Spleen (tissue), 11 donors: ENCODE data around the gene SYNDIG1. TPM values are rescaled to one million over a fixed set of nuclear protein-coding genes. Genes with fewer than 3 reads are reported as not detected.
A peak's percentile ranks its signal among the peaks of the same experiment; 100 is the strongest.

Experiments used
- DNase-seq: peaks from one replicate; pipeline ENCODE4 v3.0.0-alpha.2; 2020
- H3K27ac ChIP-seq, 8 donors: fragments of 200-600 bp; sonication (generic) in 7 of 8; 1 replicate in 4 of 8; 2 replicates in 4 of 8; pipeline versions ENCODE4 v1.5.0 to v1.8.0; 2016 to 2021; ENCODE audit warnings: inconsistent platforms in 4 of 8, mild to moderate bottlenecking in 4 of 8, moderate library complexity in 1 of 8
- H3K27me3 ChIP-seq, 7 donors: fragments of 200-600 bp; sonication (generic) in 6 of 7; replicated peaks in 1 of 7; 1 replicate in 4 of 7; 2 replicates in 3 of 7; pipeline versions ENCODE4 v1.5.0 to v1.8.0; 2016 to 2021; ENCODE audit warnings: inconsistent platforms in 3 of 7, mild to moderate bottlenecking in 1 of 7
- H3K36me3 ChIP-seq, 6 donors: fragments of 200-600 bp; sonication (generic) in 5 of 6; 1 replicate in 4 of 6; 2 replicates in 2 of 6; pipeline versions ENCODE4 v1.5.0 to v1.8.0; 2016 to 2021; ENCODE audit warnings: inconsistent platforms in 2 of 6
- H3K4me1 ChIP-seq, 6 donors: fragments of 200-600 bp; sonication (generic) in 5 of 6; 1 replicate in 3 of 6; 2 replicates in 3 of 6; pipeline versions ENCODE4 v1.5.0 to v1.8.0; 2016 to 2021; ENCODE audit warnings: inconsistent platforms in 3 of 6
- H3K4me3 ChIP-seq, 8 donors: fragments of 200-600 bp; sonication (generic) in 7 of 8; 1 replicate in 4 of 8; 2 replicates in 4 of 8; pipeline versions ENCODE4 v1.5.0 to v1.8.0; 2016 to 2021; ENCODE audit warnings: inconsistent platforms in 4 of 8, mild to moderate bottlenecking in 4 of 8, moderate library complexity in 2 of 8
- H3K9me3 ChIP-seq, 8 donors: fragments of 200-600 bp; sonication (generic) in 7 of 8; 1 replicate in 4 of 8; 2 replicates in 4 of 8; pipeline versions ENCODE4 v1.5.0 to v1.8.0; 2016 to 2021; ENCODE audit warnings: inconsistent platforms in 4 of 8
- POLR2A ChIP-seq, 3 donors: fragments of 450-650 bp; IDR thresholded peaks; one replicate each; pipeline ENCODE4 v1.5.1; 2017; ENCODE audit warnings: antibody characterized with exemption in 3 of 3, mild to moderate bottlenecking in 1 of 3
- POLR2AphosphoS5 ChIP-seq, 3 donors: sonication (generic); formaldehyde crosslinking; IDR thresholded peaks; one replicate each; pipeline ENCODE4 v1.5.1; 2017; ENCODE audit warnings: antibody characterized with exemption in 3 of 3
- WGBS, 5 donors: extraction: QIAGEN DNeasy Blood & Tissue Kit in 3 of 5; methylation state at CpG; one replicate each; pipeline versions ENCODE4 v1.1.5 to v1.1.7; 2013 to 2018; 5-methylcytosine and 5-hydroxymethylcytosine counted together
- intact Hi-C: fragments of 100-400 bp; cut with DNase I; formaldehyde crosslinking; loops from one replicate; pipeline ENCODE4 v1.15.0; 2023; ENCODE audit warnings: low total_unique reads
- polyA plus RNA-seq, 3 donors: library from polyadenylated mRNA; stranded (reverse); fragments of 200-250 nt; gene quantifications; one replicate each; pipeline ENCODE4 v1.2.1, GENCODE V29; 2013
- total RNA-seq, 7 donors: library from RNA; depleted of rRNA in 3 of 7; stranded (reverse); fragments of >200 nt in 3 of 7; fragmentation: NEBNext Ultra II Directional in 4 of 7; extraction: Animal tissue kit (Norgen Biotek cat#: 25700) in 4 of 7; gene quantifications; one replicate each; pipeline versions ENCODE4 v1.1.0 to v1.2.1, GENCODE V29; 2016 to 2021
- TF ChIP-seq, protein P1 (sequence below), 11 experiments: fragments of 200-600 bp in 7 of 11; fragments of 450-650 bp in 4 of 11; sonication (generic) in 4 of 11; IDR thresholded peaks in 8 of 11; conservative IDR thresholded peaks in 3 of 11; 1 replicate in 7 of 11; 2 replicates in 4 of 11; pipeline versions ENCODE4 v1.4.0 to v1.8.0; 2016 to 2021; ENCODE audit warnings: antibody characterized with exemption in 11 of 11, inconsistent platforms in 4 of 11, mild to moderate bottlenecking in 1 of 11
- donor health status: healthy with polysubstance abuse.
- donor health status: DM: no; HTN: no; CAD: no; lungs with moderate emphysema.
- donor health status: DM: no; HTN: no; CAD: no.
- donor health status: Bipolar disorder and iron deficiency.
- donor health status: healthy.
- donor health status: DM: no; HTN: no; CAD: no.
- donor health status: DM: yes; HTN: yes; CAD: no.

The SYNDIG1 gene
- total and polyA plus RNA-seq, 10 donors: 0.70 to 3.5 (median 1.3) TPM

DNA sequence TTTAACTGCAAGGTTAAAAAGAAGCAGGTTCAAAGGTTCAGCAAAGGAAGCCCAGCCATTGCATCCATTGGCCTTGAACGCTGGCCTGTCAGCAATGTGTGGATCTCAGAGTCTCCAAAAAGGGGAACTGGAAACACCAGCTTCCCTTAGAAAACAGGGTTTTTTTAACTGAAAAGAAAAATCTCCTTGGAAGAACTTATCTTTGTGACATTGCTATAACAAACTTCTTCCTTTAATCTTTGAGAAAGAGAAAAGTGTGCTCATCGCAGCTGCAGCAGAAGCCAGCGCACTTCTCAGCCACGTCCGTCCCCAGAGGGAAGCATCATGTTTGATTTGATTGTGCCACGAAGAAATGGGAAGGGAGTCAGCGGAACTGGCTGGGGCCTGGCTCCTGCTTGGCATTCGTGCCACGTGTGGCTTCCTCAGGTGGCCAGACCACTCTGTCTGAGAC, 215.0 kb downstream of the SYNDIG1 start:
- Histone ChIP-seq H3K9me3 (peaks cover 0 to 10% (median 2%) of the 10 kb centered on the region in 8 donors), H3K27me3 (peaks cover 0 to 3% (median 0%) of the 10 kb centered on the region in 7 donors), H3K27ac (no peak overlapping the region), H3K36me3 (no peaks in the 10 kb centered on the region), H3K4me3 (no peak overlapping the region), H3K4me1 (peaks cover 0 to 11% (median 0%) of the 10 kb centered on the region in 6 donors)
- intact Hi-C loops: no loop called here
- TF ChIP-seq POLR2AphosphoS5 (IDR thresholded peaks at IDR 0.05): no peak
- TF ChIP-seq POLR2A (IDR thresholded peaks at IDR 0.05): no peak
- TF ChIP-seq, protein P1, sequence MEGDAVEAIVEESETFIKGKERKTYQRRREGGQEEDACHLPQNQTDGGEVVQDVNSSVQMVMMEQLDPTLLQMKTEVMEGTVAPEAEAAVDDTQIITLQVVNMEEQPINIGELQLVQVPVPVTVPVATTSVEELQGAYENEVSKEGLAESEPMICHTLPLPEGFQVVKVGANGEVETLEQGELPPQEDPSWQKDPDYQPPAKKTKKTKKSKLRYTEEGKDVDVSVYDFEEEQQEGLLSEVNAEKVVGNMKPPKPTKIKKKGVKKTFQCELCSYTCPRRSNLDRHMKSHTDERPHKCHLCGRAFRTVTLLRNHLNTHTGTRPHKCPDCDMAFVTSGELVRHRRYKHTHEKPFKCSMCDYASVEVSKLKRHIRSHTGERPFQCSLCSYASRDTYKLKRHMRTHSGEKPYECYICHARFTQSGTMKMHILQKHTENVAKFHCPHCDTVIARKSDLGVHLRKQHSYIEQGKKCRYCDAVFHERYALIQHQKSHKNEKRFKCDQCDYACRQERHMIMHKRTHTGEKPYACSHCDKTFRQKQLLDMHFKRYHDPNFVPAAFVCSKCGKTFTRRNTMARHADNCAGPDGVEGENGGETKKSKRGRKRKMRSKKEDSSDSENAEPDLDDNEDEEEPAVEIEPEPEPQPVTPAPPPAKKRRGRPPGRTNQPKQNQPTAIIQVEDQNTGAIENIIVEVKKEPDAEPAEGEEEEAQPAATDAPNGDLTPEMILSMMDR (IDR thresholded peaks at IDR 0.05 in 8 of 11, conservative IDR thresholded peaks at IDR 0.05 in 3 of 11): no peak
- DNase-seq: peak; percentile 59
- WGBS, 5 donors: 15 to 24% (median 20%) methylated on average over 9 of the region's 9 CpGs

GRCh38 chr20:24684956-24685691, 215.7 kb downstream of the SYNDIG1 start:
- TF ChIP-seq POLR2A (IDR thresholded peaks at IDR 0.05) (no peak), POLR2AphosphoS5 (IDR thresholded peaks at IDR 0.05) (no peak)
- TF ChIP-seq, protein P1 (IDR thresholded peaks at IDR 0.05 in 8 of 11, conservative IDR thresholded peaks at IDR 0.05 in 3 of 11): no peak
- intact Hi-C loops: no loop called here
- Histone ChIP-seq H3K4me3 (no peak overlapping the region), H3K36me3 (no peaks in the 10 kb centered on the region), H3K4me1 (peaks cover 0 to 11% (median 0%) of the 10 kb centered on the region in 6 donors), H3K27me3 (peaks cover 0 to 3% (median 0%) of the 10 kb centered on the region in 7 donors), H3K9me3 (peaks cover 0 to 10% (median 2%) of the 10 kb centered on the region in 8 donors), H3K27ac (no peak overlapping the region)
- peak; percentile 61 for DNase-seq
- 88 to 93% (median 89%) methylated on average over 15 to 16 of the region's 16 CpGs for WGBS, 5 donors

GRCh38 chr20:24685736-24686135, 216.3 kb downstream of the SYNDIG1 start:
- peaks cover 0 to 11% (median 0%) of the 10 kb centered on the region in 6 donors for H3K4me1 ChIP-seq
- H3K27me3 ChIP-seq: peaks cover 0 to 3% (median 0%) of the 10 kb centered on the region in 7 donors
- H3K4me3 ChIP-seq: no peak overlapping the region
- no peak overlapping the region for H3K27ac ChIP-seq
- peak; percentile 41 for DNase-seq
- TF ChIP-seq POLR2AphosphoS5 (IDR thresholded peaks at IDR 0.05) (no peak), POLR2A (IDR thresholded peaks at IDR 0.05) (no peak)
- TF ChIP-seq, protein P1 (IDR thresholded peaks at IDR 0.05 in 8 of 11, conservative IDR thresholded peaks at IDR 0.05 in 3 of 11): no peak
- intact Hi-C loops: no loop called here
- H3K9me3 ChIP-seq: peaks cover 0 to 10% (median 2%) of the 10 kb centered on the region in 8 donors
- 75 to 87% (median 80%) methylated on average over 5 of the region's 5 CpGs for WGBS, 5 donors
- no peaks in the 10 kb centered on the region for H3K36me3 ChIP-seq

DNA sequence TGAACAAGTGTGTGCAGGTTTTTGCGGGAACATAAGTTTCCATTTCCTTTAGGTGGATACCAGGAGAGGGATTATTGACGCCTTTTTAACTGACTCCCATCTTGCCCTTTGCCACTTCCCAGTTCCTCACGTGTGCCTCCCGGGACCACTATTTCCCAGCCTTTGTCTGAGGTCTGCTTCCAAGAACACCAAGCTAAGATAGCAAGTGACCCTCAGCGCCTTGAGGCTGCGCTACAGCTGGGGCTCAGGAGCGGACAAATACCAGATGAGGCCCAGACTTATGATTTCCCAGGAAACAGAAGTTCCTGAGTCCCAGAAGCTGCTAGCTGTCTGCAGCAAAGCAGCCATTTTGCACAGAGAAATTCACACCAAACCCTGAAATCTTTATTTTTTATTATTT, 216.7 kb downstream of the SYNDIG1 start:
- H3K27ac ChIP-seq: no peak overlapping the region
- TF ChIP-seq POLR2AphosphoS5 (IDR thresholded peaks at IDR 0.05) (no peak), POLR2A (IDR thresholded peaks at IDR 0.05) (no peak)
- TF ChIP-seq, protein P1 (IDR thresholded peaks at IDR 0.05 in 8 of 11, conservative IDR thresholded peaks at IDR 0.05 in 3 of 11): no peak
- intact Hi-C loops: no loop called here
- no peak overlapping the region for H3K4me3 ChIP-seq
- 81 to 96% (median 87%) methylated on average over 7 of the region's 7 CpGs for WGBS, 5 donors
- DNase-seq: no peak
- peaks cover 0 to 11% (median 0%) of the 10 kb centered on the region in 6 donors for H3K4me1 ChIP-seq
- peaks cover 0 to 10% (median 2%) of the 10 kb centered on the region in 8 donors for H3K9me3 ChIP-seq
- H3K36me3 ChIP-seq: no peaks in the 10 kb centered on the region
- peaks cover 0 to 3% (median 0%) of the 10 kb centered on the region in 7 donors for H3K27me3 ChIP-seq
